T-helper 22 cell (primary cell): Measurements from ENCODE around the gene TAF1C.

Source experiments
- DNase-seq: peaks from one replicate; pipeline ENCODE4 v3.0.0-alpha.2; 2020; ENCODE audit warnings: low read depth

Gene TAF1C

GRCh38 chr16:84182680-84183571 lies 3.9 kb downstream of the TAF1C start:
- no peak for DNase-seq

GRCh38 chr16:84182104-84182503 lies 4.8 kb downstream of the TAF1C start:
- no peak for DNase-seq

- no peak for DNase-seq
Measured at GRCh38 chr16:84181144-84181915, 5.5 kb downstream of the TAF1C start.

GRCh38 chr16:84180519-84181140 lies 6.2 kb downstream of the TAF1C start:
- DNase-seq = no peak

- no peak for DNase-seq
Measured at GRCh38 chr16:84179612-84180320, 7.1 kb downstream of the TAF1C start.

- no peak for DNase-seq
Measured at GRCh38 chr16:84178892-84179611, 7.8 kb downstream of the TAF1C start.

GRCh38 chr16:84178146-84178765 lies 8.6 kb downstream of the TAF1C start:
- DNase-seq = no peak

- DNase-seq = no peak
Measured at GRCh38 chr16:84177741-84178073, 9.2 kb downstream of the TAF1C start.

- DNase-seq = no peak
Measured at GRCh38 chr16:84176192-84177053, 10.4 kb downstream of the TAF1C start.

- DNase-seq = peak; percentile 27
Measured at GRCh38 chr16:84175350-84176081, 11.3 kb downstream of the TAF1C start.

- DNase-seq = no peak
Measured at GRCh38 chr16:84174396-84174795, 12.5 kb downstream of the TAF1C start.

- DNase-seq = no peak
Measured at GRCh38 chr16:84169765-84170310, 17.0 kb downstream of the TAF1C start.

- no peak for DNase-seq
Measured at GRCh38 chr16:84166796-84167695, 19.8 kb downstream of the TAF1C start.

GRCh38 chr16:84165746-84166145 lies 21.1 kb downstream of the TAF1C start:
- DNase-seq = no peak

- no peak for DNase-seq
Measured at GRCh38 chr16:84161801-84162200, 25.1 kb downstream of the TAF1C start.

- DNase-seq = no peak
Measured at GRCh38 chr16:84161037-84161436, 25.8 kb downstream of the TAF1C start.

- DNase-seq = no peak
Measured at GRCh38 chr16:84159800-84160199, 27.1 kb downstream of the TAF1C start.

GRCh38 chr16:84159007-84159406 lies 27.9 kb downstream of the TAF1C start:
- no peak for DNase-seq
